Psoas muscle (tissue), 8 donors: Measurements from ENCODE around the gene KLK11. TPM values are rescaled to one million over a fixed set of nuclear protein-coding genes. Genes with fewer than 3 reads are reported as not detected.

Experiments used
- ATAC-seq, 4 donors: fragments of 200-7000 bp; cut with Tn5 transposase; one replicate each; pipeline ENCODE4 v1.9.1; 2020; ENCODE audit warnings: moderate library complexity in 3 of 4, mild to moderate bottlenecking in 2 of 4
- DNase-seq, 2 donors: peaks; one replicate each; pipeline ENCODE4 v3.0.0-alpha.2; 2020
- H3K27ac ChIP-seq: fragments of 200-600 bp; one replicate; pipeline ENCODE4 v1.8.0; 2022
- H3K27me3 ChIP-seq, 3 donors: fragments of 200-600 bp in 1 of 3; one replicate each; pipeline versions ENCODE4 v1.6.1 to v1.8.0; 2013 to 2022; ENCODE audit warnings: low read length in 2 of 3, mild to moderate bottlenecking in 2 of 3, moderate library complexity in 1 of 3; ENCODE audit not compliant: insufficient read depth in 3 of 3
- H3K36me3 ChIP-seq, 2 donors: fragments of 200-600 bp in 1 of 2; one replicate each; pipeline versions ENCODE4 v1.6.1 to v1.8.0; 2013 to 2022; ENCODE audit warnings: low read depth in 1 of 2, mild to moderate bottlenecking in 1 of 2, moderate library complexity in 1 of 2; ENCODE audit not compliant: insufficient read depth in 1 of 2
- H3K4me1 ChIP-seq: fragments of 200-600 bp; one replicate; pipeline ENCODE4 v1.8.0; 2022
- H3K4me3 ChIP-seq: fragments of 200-600 bp; one replicate; pipeline ENCODE4 v1.8.0; 2022; ENCODE audit warnings: mild to moderate bottlenecking
- H3K9me3 ChIP-seq: fragments of 200-600 bp; one replicate; pipeline ENCODE4 v1.8.0; 2022
- WGBS, 3 donors: extraction: QIAGEN DNeasy Blood & Tissue Kit; methylation state at CpG; one replicate each; pipeline versions ENCODE4 v1.1.6 to v1.1.7; 2013; 5-methylcytosine and 5-hydroxymethylcytosine counted together
- intact Hi-C, 2 donors: fragments of 100-400 bp; cut with DNase I; formaldehyde crosslinking; loops; one replicate each; pipeline versions ENCODE4 v1.11.0 to v1.14.2; 2022
- polyA plus RNA-seq, 3 donors: library from polyadenylated mRNA; stranded (reverse); fragments of 200-250 nt; gene quantifications; one replicate each; pipeline ENCODE4 v1.2.3, GENCODE V29; 2013
- total RNA-seq, 4 donors: library from RNA; stranded (reverse); fragmentation: NEBNext Ultra II Directional in 2 of 4; extraction: Animal tissue kit (Norgen Biotek cat#: 25700) in 2 of 4; gene quantifications; one replicate each; pipeline versions ENCODE4 v1.2.1 to v1.2.4, GENCODE V29; 2021 to 2023
- TF ChIP-seq, protein P1 (sequence below): fragments of 200-600 bp; IDR thresholded peaks from one replicate; pipeline ENCODE4 v1.8.0; 2022; ENCODE audit warnings: antibody characterized with exemption
- donor health status: healthy with polysubstance abuse.
- donor health status: DM: no; HTN: no; CAD: no; lungs with moderate emphysema.
- donor health status: Bipolar disorder and iron deficiency.
- donor health status: healthy.
- donor health status: DM: yes; HTN: yes; CAD: no.
- donor health status: DM: no; HTN: no; CAD: no.
- donor health status: DM: no; HTN: no; CAD: no.
- donor health status: DM: yes; HTN: yes; CAD: no.

Gene KLK11
- total and polyA plus RNA-seq, 7 donors, result 0.13 to 0.52 (median 0.19) TPM; not detected in 1

GRCh38 chr19:50978772-50979390 is 47.5 kb downstream of the KLK11 start:
- Histone ChIP-seq H3K9me3 (no peaks in the 10 kb centered on the region), H3K36me3 (no peaks in the 10 kb centered on the region), H3K4me1 (no peaks in the 10 kb centered on the region), H3K4me3 (no peak overlapping the region), H3K27ac (no peak overlapping the region), H3K27me3 (peaks cover 0 to 3% (median 2%) of the 10 kb centered on the region in 3 donors)
- 58 to 61% (median 60%) methylated on average over 5 of the region's 5 CpGs for WGBS, 3 donors
- no peak for DNase-seq
- ATAC-seq, result no peak
- intact Hi-C loops, result no loop called here
- TF ChIP-seq, protein P1, sequence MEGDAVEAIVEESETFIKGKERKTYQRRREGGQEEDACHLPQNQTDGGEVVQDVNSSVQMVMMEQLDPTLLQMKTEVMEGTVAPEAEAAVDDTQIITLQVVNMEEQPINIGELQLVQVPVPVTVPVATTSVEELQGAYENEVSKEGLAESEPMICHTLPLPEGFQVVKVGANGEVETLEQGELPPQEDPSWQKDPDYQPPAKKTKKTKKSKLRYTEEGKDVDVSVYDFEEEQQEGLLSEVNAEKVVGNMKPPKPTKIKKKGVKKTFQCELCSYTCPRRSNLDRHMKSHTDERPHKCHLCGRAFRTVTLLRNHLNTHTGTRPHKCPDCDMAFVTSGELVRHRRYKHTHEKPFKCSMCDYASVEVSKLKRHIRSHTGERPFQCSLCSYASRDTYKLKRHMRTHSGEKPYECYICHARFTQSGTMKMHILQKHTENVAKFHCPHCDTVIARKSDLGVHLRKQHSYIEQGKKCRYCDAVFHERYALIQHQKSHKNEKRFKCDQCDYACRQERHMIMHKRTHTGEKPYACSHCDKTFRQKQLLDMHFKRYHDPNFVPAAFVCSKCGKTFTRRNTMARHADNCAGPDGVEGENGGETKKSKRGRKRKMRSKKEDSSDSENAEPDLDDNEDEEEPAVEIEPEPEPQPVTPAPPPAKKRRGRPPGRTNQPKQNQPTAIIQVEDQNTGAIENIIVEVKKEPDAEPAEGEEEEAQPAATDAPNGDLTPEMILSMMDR, result no peak

DNA sequence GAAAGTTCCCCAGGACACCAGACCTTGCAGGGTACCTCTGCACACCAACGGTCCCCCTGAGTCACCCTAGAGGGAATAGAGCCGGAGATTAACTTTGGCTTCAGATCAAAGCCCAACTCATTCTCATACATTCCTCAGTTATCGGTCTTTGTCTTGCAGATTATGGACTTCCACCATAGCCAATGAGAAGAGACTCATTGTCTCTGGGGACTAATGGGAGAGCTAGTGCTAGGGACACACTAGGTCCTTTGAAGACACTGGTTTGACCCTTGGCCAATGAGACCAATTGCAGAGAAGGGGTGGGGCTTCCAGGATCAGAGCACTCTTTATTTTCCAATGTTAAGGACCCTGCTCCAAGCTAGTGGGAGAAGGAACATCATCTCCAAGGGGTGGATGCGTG is 48.8 kb downstream of the KLK11 start:
- H3K27ac ChIP-seq, result no peak overlapping the region
- no peaks in the 10 kb centered on the region for H3K4me1 ChIP-seq
- DNase-seq, result no peak
- no peaks in the 10 kb centered on the region for H3K36me3 ChIP-seq
- 64 to 81% (median 68%) methylated on average over 4 of the region's 4 CpGs for WGBS, 3 donors
- no peak for ATAC-seq
- H3K9me3 ChIP-seq, result no peaks in the 10 kb centered on the region
- TF ChIP-seq, protein P1, result no peak
- intact Hi-C loops, result no loop called here
- peaks cover 0 to 3% (median 2%) of the 10 kb centered on the region in 3 donors for H3K27me3 ChIP-seq
- H3K4me3 ChIP-seq, result no peak overlapping the region

- no peak overlapping the region for H3K27ac ChIP-seq
- intact Hi-C loops, result no loop called here
- H3K9me3 ChIP-seq, result no peaks in the 10 kb centered on the region
- no peaks in the 10 kb centered on the region for H3K4me1 ChIP-seq
- 16 to 28% (median 22%) methylated on average over 8 of the region's 8 CpGs for WGBS, 3 donors
- peaks cover 0 to 3% (median 2%) of the 10 kb centered on the region in 3 donors for H3K27me3 ChIP-seq
- no peaks in the 10 kb centered on the region for H3K36me3 ChIP-seq
- ATAC-seq (no peak), DNase-seq (no peak)
- TF ChIP-seq, protein P1, result no peak
- no peak overlapping the region for H3K4me3 ChIP-seq
Measured at GRCh38 chr19:50975766-50976165, 50.6 kb downstream of the KLK11 start.

- TF ChIP-seq, protein P1, result no peak
- Histone ChIP-seq H3K36me3 (no peaks in the 10 kb centered on the region), H3K27ac (no peak overlapping the region), H3K4me1 (no peaks in the 10 kb centered on the region), H3K27me3 (peaks cover 0 to 4% (median 3%) of the 10 kb centered on the region in 3 donors), H3K9me3 (no peaks in the 10 kb centered on the region), H3K4me3 (no peak overlapping the region)
- intact Hi-C loops, result no loop called here
- WGBS, 3 donors, result 27 to 45% (median 39%) methylated on average over 4 to 9 of the region's 9 CpGs
- DNase-seq (no peak), ATAC-seq (no peak)
Measured at GRCh38 chr19:50974702-50975556, 51.5 kb downstream of the KLK11 start.
